HT-29 (cell line): ENCODE measurements around the gene TSPAN12. TPM values are rescaled to one million over a fixed set of nuclear protein-coding genes. Genes with fewer than 3 reads are reported as not detected.
A peak's percentile ranks its signal among the peaks of the same experiment; 100 is the strongest.

Experiments
- DNase-seq: peaks from one replicate; pipeline ENCODE4 v3.0.0-alpha.2; 2015; ENCODE audit warnings: low spot score
- total RNA-seq: library from RNA; depleted of rRNA; stranded (reverse); fragments of >200 nt; shearing (Covaris generic); gene quantifications from 2 replicates; pipeline ENCODE4 v1.2.3, GENCODE V29; 2014

The TSPAN12 gene
- total RNA-seq, 1 experiment from 2014 or later = 40.4 TPM

DNA sequence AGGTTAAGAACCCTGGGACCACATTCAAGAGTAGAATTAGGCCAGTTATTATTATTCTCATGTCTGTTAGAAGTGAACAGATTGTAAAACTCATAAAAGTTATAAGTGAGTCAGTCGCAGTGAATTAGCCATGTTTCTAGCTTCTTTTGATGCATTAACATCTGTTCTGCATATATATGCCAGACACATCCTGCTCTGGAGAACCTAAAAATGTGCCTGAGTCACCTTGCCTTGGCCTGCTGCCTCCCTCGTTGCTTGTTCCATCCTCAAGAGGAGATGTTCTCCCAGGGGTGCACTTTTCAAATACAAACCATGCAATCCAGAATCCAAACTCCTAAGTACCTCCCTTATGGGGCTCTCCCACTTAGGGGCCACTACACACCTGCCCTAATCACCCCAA is 14.8 kb downstream of the TSPAN12 start:
- no peak for DNase-seq

DNA sequence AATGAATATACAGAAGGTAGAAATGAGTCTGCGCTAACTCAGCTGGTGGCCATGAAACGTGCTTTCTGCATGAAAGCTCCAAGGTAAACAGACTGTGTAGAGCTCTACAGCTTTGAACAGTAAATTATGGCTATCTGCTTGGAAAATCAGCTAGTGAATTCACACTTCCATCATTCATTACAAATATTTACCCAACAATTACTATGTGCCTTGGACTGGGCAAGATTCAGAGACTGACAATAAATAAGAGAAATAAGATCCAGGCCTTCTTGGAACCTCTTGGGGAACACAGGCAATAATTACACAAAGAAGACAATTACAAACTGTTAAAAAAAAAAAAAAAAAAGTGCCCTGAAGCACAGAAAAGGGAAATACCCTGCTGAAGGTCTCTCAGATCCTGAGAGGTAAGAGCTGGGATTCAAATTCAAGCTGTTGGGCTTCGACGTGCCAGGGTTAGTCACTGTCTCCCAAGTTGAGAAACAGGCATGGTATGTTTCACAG is 15.8 kb downstream of the TSPAN12 start:
- no peak for DNase-seq

DNA sequence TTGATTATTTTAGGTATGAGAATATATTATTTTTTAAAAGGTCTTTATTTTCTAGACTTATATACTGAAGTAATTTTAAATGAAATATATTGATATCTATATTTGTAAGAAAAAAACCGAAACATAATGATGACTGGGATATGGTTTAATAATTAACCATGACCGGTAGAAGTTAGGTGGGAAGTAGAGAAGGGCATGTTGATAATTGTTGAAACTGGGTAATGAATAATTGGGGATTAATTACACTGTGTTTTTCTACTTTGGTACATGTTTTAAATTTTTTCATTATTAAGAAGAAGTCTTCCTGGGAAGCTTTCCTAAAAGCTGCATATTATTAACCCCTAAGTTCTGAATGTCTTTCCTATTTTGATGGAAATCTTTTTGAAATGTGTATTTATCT is 16.3 kb downstream of the TSPAN12 start:
- no peak for DNase-seq

DNA sequence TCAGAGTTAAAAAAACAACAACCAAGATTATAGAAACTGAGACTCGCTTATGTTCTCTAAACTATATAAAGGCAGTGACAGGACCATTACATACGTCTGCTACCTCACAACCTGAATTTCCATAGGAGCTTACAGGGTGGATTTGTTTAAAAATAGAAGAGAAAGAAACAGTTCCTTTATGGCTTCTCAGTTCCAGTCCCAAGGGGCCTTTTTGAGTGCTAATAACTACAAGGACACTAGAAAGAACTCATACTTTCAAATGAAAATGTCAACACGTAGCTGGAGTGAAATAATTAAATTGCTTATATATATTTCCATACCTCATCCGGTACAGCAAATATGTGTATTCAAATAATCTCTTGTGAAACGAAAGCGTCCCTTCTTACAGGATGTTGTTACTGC is 19.7 kb downstream of the TSPAN12 start:
- no peak for DNase-seq

DNA sequence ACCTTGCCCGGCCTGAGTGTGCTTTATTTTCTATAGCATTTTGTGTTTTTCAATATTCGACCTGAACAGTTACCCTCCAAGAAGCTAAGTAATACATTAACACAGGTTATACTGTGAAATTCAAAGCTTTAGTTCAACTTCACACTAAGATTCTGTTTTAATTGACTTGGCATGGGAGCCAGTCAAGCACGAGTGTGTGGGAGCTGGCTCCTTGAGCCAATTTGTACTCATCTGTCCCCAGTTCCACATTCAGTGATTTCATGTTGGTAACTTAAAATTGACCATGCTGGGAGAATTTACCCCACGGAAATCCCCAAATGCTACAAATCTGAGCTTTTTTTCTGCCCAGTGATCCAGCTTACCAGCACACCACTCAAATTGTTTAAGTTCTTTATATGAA is 20.3 kb downstream of the TSPAN12 start:
- DNase-seq = no peak

DNA sequence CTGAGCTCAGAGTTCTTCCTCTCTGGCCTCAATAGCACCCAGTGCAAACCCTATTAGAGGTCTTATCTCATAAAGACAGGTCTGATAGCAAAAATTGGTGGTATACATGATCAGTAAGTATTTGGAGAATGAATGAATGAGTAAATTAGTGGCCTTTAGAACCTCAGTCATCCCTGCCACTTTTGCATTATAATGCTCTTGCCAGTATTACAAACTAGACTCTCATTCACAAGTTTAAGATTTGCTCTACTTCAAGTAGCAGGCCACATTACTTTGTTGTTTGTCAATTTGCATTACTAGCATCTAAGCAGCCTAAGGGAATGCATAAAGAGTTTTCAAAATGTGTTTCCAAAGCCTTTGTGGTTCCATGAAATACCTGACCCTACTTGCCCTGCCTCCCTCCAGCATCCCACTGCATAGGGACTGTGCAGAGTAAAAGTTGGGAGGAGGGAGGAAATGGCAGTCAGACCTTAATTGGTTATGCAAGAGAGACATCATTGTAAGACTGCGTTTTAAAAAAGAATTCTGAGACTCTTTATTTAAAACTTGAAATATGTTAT is 21.3 kb downstream of the TSPAN12 start:
- no peak for DNase-seq

DNA sequence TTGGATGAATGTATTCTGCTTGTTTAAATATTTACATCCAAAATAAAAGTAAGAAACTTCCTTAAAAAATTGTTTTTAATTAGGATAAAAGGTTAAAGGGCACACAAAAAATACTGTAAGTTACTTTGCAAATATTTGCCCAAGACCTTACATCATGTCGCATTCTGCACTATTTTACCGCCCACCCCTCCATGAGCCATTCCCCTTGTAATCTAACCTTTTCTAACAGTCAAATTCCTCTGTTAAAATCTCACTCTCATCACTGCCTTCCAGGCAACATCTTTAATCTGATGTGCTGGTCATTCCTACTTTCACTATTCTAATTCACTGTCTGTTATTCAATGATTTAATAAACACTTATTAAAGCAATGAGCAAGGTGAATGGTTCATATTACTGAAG is 23.2 kb downstream of the TSPAN12 start:
- no peak for DNase-seq

GRCh38 chr7:120833546-120833945 is 24.4 kb downstream of the TSPAN12 start:
- no peak for DNase-seq

DNA sequence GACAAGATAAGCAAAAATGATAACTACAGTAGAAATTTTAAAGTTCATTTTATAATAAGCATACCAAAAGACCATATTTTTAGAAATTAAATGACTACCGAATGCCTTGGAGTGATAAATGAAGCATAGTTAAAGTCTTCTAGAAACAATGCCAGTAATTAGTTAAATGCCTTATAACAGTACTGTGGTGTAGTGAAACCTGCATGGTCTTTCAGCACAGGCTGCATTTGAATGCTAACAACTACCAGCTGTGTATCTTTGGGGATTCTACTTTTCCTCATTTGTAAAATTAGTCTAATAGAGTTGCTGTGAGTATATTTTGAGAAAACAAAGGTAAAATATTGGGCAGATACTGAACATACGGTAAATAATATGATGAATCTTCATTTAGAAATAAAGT is 25.1 kb downstream of the TSPAN12 start:
- DNase-seq = no peak

DNA sequence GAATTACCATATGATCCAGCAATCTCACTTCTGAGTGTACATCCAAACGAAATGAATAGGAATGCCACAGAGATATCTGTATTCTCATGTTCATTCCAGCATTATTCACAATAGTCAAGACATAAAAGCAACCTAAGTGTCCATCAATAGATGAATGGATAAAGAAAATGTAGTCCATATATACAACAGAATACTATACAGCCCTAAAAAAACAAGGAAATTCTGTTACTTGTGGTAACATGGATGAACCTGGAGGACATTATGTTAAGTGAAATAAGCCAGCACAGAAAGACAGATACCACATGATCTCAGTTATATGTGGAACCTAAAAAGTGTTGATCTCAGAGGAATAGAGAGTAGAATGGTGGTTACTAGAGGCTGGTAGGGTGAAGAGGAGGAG is 26.7 kb downstream of the TSPAN12 start:
- DNase-seq = no peak

DNA sequence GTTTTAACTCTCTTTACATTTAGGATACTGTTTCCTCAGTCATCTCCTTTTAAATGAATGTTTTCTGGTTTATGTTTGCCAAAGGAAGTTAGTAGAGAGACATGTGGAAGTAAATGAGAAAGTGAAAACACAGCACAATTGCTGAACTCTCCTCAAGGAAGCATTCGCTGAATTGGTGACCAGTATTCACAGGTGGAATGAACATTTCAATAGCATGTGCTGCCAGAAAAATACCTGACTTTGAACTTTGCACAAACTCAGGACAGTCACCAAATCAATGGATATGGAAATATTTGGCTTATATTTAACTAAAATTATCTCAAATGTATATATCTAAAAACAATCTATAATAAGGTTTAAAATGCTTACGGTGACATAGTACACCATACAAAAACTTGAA is 28.5 kb downstream of the TSPAN12 start:
- no peak for DNase-seq

DNA sequence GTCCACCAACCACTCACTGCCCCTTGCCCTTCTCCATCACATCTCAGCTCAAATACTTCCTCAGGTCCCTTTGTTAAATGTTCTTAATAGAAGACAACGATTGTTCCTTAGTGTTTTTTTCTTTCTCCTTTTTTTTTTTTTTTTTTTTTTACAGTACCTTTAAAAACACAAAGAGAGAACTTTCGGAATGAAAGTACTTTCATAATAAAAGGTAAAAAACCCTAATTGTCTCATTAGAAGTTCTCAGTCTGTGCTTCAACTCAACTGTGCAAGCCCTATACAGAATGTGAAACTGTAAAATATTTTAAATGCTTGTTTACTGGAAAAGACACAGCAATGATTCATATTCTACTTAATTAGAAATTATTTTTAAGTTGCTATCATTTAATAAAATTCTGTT is 29.4 kb downstream of the TSPAN12 start:
- DNase-seq = no peak

DNA sequence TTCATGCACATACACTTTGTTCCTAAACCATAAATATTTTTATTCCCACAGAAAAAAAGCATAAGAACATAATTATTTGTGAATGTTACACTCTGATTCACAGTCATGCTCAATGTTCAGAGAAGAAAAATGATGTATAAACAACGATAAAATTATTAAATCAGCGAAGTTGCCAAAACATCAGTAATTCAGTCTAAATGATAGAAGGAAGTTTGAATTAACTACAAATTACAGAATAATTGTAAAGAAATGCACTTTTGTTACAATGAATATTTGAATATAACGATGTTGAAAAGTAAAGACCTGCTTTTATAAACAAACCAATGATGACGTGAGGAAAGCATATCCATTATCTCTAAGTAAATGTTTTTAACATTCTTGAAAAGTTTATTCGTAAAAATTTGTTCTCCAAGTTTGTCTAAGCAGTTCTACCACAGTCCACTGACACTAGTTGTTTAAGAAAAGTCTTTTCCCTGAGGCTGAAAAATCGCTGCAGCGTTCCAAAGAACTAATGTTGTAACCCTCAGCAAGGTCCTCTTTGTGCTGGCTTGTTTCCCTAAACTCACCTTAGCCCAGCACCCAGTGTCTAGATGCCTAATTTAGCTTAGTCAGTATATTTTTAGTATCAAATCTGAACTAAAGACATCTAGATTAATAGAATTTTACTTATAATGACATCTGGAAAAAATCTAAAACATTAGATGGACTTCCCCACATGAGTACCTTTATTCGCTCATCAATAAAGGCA is 30.4 kb downstream of the TSPAN12 start:
- no peak for DNase-seq

DNA sequence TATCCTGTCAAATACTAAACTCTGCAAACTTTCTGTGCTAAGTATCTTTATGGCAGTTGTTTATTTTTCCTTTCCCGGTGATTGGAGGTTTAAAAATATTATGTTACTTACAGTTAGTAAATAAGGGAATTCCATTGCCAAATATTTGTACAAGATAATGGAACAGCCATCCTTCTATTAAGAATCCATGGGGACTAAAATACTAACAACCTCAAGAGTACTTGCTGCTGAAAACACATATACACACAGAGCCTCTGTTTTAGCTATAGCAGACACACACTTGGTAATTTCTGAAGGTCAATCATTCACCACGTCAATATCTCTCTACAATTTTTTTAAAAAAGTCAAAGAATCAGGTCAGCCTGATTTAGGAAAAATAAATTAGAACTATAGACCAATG is 32.4 kb downstream of the TSPAN12 start:
- DNase-seq = no peak

- DNase-seq = no peak
Measured at GRCh38 chr7:120825152-120825551, 32.8 kb downstream of the TSPAN12 start.

GRCh38 chr7:120819861-120820260 is 38.1 kb downstream of the TSPAN12 start:
- peak; percentile 27 for DNase-seq

GRCh38 chr7:120817851-120818250 is 40.1 kb downstream of the TSPAN12 start:
- DNase-seq = no peak

DNA sequence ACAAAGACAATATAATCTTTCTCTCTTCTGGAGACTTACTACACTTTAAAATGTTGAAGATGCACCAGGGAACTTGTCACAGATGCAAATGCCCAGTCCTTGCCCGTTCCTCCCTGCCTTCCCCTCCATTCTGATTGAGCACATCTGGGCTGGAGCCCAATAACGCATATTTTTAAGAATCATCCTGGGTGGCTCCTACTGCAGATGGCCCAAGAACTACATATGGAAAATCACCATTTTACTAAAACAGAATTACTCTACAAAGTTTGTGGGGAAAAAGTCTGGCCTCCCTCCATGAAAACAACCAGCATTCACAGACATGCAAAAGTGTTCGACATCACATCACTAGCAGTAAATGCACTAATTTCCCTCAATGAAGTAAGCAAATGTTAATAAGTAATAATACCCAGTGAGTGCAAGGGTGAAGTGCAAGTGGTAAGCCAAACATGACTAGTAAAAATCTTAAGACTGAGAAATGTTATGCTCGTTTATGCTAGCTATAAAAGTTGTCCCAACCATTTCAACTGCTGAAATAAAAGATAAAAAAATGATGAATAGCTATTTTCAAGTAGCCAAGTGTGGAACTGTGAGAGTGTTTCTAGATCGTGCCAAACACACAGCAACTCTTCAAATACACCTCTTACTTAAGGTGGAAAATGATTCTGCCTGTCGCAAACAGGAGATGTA is 43.5 kb downstream of the TSPAN12 start:
- no peak for DNase-seq

- DNase-seq = no peak
Measured at GRCh38 chr7:120813546-120814252, 44.2 kb downstream of the TSPAN12 start.

GRCh38 chr7:120813089-120813488 is 44.9 kb downstream of the TSPAN12 start:
- no peak for DNase-seq

GRCh38 chr7:120809260-120809659 is 48.7 kb downstream of the TSPAN12 start:
- no peak for DNase-seq

DNA sequence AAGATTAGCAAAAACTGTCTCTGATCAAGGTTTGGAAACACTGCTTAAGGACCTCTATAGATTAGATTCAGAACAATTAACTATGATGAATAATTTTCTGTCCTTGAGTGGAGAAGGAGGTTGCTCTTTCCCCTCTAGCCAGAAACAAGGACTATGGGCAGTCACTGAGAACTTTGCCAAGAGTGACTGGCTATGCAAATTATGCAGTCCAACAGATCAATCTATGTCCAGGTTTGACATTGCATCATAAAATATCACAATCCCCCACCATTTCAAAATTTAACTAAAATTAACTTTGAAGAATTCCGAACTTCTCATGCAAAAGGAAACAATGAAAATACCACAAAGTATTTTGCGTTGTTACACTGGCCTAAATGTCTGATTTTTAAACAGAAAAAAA is 50.6 kb downstream of the TSPAN12 start:
- DNase-seq = no peak
